ENCODE data around the gene ABTB1. TPM values are rescaled to one million over a fixed set of nuclear protein-coding genes. Genes with fewer than 3 reads are reported as not detected.

ABTB1 gene
- total RNA-seq, 2 donors from 2014 or later, result 10.7 to 14.4 TPM

DNA sequence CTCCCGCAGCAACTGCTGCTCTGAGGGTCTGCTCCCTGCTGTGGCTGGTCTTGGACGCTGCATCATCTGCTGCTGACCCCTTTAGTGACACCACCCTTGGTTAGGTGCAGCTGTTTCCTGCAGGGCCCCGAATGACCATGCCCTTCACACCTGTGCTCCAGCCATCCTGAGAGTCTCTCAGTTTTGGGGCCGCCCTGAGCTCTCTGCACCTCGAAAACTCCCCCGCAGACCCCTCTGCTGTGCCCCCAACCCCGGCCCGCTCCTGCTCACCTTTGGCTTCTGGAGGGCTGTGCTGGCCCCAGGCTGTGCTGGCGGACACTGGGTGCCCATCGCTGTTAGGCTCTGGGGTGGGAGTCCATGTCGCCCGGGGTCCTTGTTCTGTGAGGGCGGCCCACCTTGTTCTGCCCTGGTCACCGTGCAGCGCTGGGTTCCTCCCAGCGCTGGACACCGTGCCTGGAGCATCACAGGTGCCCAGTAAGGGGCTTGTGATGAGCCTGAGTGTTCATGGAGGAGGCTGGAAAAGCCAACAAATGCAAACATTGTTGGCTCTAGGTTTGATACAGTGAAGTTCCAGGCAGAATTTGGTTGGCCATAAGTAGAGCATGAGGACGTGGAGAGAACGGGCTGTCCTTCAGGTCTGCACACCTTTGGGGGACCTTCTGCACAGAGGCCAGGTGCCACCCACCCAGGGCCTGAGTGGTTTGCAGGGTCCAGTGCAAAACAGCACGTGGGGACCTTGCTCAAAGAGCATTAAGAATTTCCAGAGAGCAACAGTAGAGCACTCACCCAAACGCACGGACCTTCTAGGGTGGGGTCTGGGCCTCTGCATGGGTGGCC is 12.3 kb downstream of the ABTB1 start:
- H3K9me3 ChIP-seq (ENCODE audit: control insufficient read depth, low read length), result no peaks in the 10 kb centered on the region
- TF ChIP-seq, protein P1, sequence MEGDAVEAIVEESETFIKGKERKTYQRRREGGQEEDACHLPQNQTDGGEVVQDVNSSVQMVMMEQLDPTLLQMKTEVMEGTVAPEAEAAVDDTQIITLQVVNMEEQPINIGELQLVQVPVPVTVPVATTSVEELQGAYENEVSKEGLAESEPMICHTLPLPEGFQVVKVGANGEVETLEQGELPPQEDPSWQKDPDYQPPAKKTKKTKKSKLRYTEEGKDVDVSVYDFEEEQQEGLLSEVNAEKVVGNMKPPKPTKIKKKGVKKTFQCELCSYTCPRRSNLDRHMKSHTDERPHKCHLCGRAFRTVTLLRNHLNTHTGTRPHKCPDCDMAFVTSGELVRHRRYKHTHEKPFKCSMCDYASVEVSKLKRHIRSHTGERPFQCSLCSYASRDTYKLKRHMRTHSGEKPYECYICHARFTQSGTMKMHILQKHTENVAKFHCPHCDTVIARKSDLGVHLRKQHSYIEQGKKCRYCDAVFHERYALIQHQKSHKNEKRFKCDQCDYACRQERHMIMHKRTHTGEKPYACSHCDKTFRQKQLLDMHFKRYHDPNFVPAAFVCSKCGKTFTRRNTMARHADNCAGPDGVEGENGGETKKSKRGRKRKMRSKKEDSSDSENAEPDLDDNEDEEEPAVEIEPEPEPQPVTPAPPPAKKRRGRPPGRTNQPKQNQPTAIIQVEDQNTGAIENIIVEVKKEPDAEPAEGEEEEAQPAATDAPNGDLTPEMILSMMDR (conservative IDR thresholded peaks at IDR 0.05), result no peak
- no peaks in the 10 kb centered on the region for H3K27me3 Mint-ChIP-seq (ENCODE audit: insufficient read depth)
- H3K4me3 Mint-ChIP-seq, result no peak overlapping the region
- no peak overlapping the region for H3K4me3 ChIP-seq (ENCODE audit: low read length)
- WGBS, 2 experiments (ENCODE audit: insufficient coverage in 1 of 2, insufficient read length in 1 of 2), result 89% methylated on average over 9 to 22 of the region's 22 CpGs
- H3K27ac ChIP-seq (ENCODE audit: low read depth, low read length), result no peak overlapping the region
- peaks cover 5% of the 10 kb centered on the region for H3K4me1 Mint-ChIP-seq
- no peaks in the 10 kb centered on the region for H3K36me3 Mint-ChIP-seq (ENCODE audit: low read depth)
- no peaks in the 10 kb centered on the region for H3K27me3 ChIP-seq (ENCODE audit: control insufficient read depth, insufficient read depth, low read length, poor library complexity, severe bottlenecking)
- H3K9me3 Mint-ChIP-seq, result no peaks in the 10 kb centered on the region
- H3K4me1 ChIP-seq (ENCODE audit: control insufficient read depth, insufficient read depth, low read length), result peaks cover 4% of the 10 kb centered on the region
- DNase-seq, result peak; percentile 28
- H3K9ac ChIP-seq (ENCODE audit: extremely low read depth, low read length, poor library complexity, severe bottlenecking), result no peak overlapping the region
- no peak overlapping the region for H3K27ac Mint-ChIP-seq
- H3K36me3 ChIP-seq (ENCODE audit: control insufficient read depth, insufficient read depth, low read length), result no peaks in the 10 kb centered on the region

GRCh38 chr3:127685708-127686511 is 13.2 kb downstream of the ABTB1 start:
- Mint-ChIP-seq H3K4me1 (peaks cover 5% of the 10 kb centered on the region), H3K4me3 (no peak overlapping the region), H3K36me3 (ENCODE audit: low read depth) (no peaks in the 10 kb centered on the region), H3K27me3 (ENCODE audit: insufficient read depth) (no peaks in the 10 kb centered on the region), H3K9me3 (no peaks in the 10 kb centered on the region), H3K27ac (no peak overlapping the region)
- no peaks in the 10 kb centered on the region for H3K27me3 ChIP-seq (ENCODE audit: control insufficient read depth, insufficient read depth, low read length, poor library complexity, severe bottlenecking)
- no peaks in the 10 kb centered on the region for H3K36me3 ChIP-seq (ENCODE audit: control insufficient read depth, insufficient read depth, low read length)
- peaks cover 7% of the 10 kb centered on the region for H3K4me1 ChIP-seq (ENCODE audit: control insufficient read depth, insufficient read depth, low read length)
- 91 to 96% methylated on average over 3 to 4 of the region's 4 CpGs for WGBS, 2 experiments (ENCODE audit: insufficient coverage in 1 of 2, insufficient read length in 1 of 2)
- H3K27ac ChIP-seq (ENCODE audit: low read depth, low read length), result no peak overlapping the region
- DNase-seq, result peak; percentile 45
- H3K9me3 ChIP-seq (ENCODE audit: control insufficient read depth, low read length), result no peaks in the 10 kb centered on the region
- H3K9ac ChIP-seq (ENCODE audit: extremely low read depth, low read length, poor library complexity, severe bottlenecking), result no peak overlapping the region
- H3K4me3 ChIP-seq (ENCODE audit: low read length), result no peak overlapping the region
- TF ChIP-seq, protein P1 (conservative IDR thresholded peaks at IDR 0.05), result no peak

DNA sequence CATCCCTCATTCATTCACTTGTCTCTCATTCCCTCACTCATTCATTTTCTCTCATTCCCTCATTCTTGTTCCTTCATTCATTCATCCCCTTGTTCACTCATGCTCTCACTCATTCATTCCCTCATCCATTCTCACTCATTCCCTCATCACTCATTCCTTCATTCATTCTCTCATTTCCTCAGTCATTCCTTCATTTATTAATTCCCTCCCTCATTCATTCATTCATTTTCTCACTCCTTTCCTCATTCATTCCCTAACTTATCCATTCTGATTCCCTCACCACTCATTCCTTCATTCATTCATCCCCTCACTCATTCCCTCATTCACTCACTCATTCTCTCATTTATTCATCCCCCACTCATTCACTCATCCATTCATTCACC is 13.8 kb downstream of the ABTB1 start:
- H3K9me3 Mint-ChIP-seq, result no peaks in the 10 kb centered on the region
- no peak for DNase-seq
- Histone ChIP-seq H3K27ac (ENCODE audit: low read depth, low read length) (no peak overlapping the region), H3K27me3 (ENCODE audit: control insufficient read depth, insufficient read depth, low read length, poor library complexity, severe bottlenecking) (no peaks in the 10 kb centered on the region), H3K4me1 (ENCODE audit: control insufficient read depth, insufficient read depth, low read length) (peaks cover 7% of the 10 kb centered on the region), H3K9ac (ENCODE audit: extremely low read depth, low read length, poor library complexity, severe bottlenecking) (no peak overlapping the region), H3K4me3 (ENCODE audit: low read length) (no peak overlapping the region), H3K9me3 (ENCODE audit: control insufficient read depth, low read length) (no peaks in the 10 kb centered on the region), H3K36me3 (ENCODE audit: control insufficient read depth, insufficient read depth, low read length) (no peaks in the 10 kb centered on the region)
- TF ChIP-seq, protein P1 (conservative IDR thresholded peaks at IDR 0.05), result no peak
- H3K36me3 Mint-ChIP-seq (ENCODE audit: low read depth), result no peaks in the 10 kb centered on the region
- H3K27ac Mint-ChIP-seq, result no peak overlapping the region
- peaks cover 5% of the 10 kb centered on the region for H3K4me1 Mint-ChIP-seq
- no peak overlapping the region for H3K4me3 Mint-ChIP-seq
- H3K27me3 Mint-ChIP-seq (ENCODE audit: insufficient read depth), result no peaks in the 10 kb centered on the region

Measured in endodermal cell (in vitro differentiated cells).